Neuronal stem cell (in vitro differentiated cells): ENCODE data around the gene FRAS1.

ENCODE experiments used
- DNase-seq: peaks from one replicate; pipeline ENCODE4 v3.0.0-alpha.2; 2013; ENCODE audit warnings: low spot score
- H2AFZ ChIP-seq: one replicate; pipeline ENCODE4 v1.6.1; 2013; ENCODE audit warnings: mild to moderate bottlenecking, low read length, inconsistent platforms
- H2AK5ac ChIP-seq: 2 replicates; pipeline ENCODE4 v1.6.1; 2013; ENCODE audit warnings: low read depth, mild to moderate bottlenecking, inconsistent platforms, low read length, moderate library complexity, mixed read lengths
- H2BK120ac ChIP-seq: 2 replicates; pipeline ENCODE4 v1.6.1; 2013; ENCODE audit warnings: low read depth, mild to moderate bottlenecking, inconsistent platforms, low read length, moderate library complexity, mixed read lengths
- H2BK12ac ChIP-seq: one replicate; pipeline ENCODE4 v1.6.1; 2013; ENCODE audit warnings: low read length, inconsistent platforms
- H2BK15ac ChIP-seq: 2 replicates; pipeline ENCODE4 v1.6.1; 2013; ENCODE audit warnings: mild to moderate bottlenecking, low read length, inconsistent platforms, mixed read lengths
- H2BK5ac ChIP-seq: one replicate; pipeline ENCODE4 v1.6.1; 2013; ENCODE audit warnings: inconsistent platforms, mild to moderate bottlenecking, low read length, moderate library complexity
- H3K14ac ChIP-seq: one replicate; pipeline ENCODE4 v1.6.1; 2013; ENCODE audit warnings: low read length, inconsistent platforms
- H3K18ac ChIP-seq: 2 replicates; pipeline ENCODE4 v1.6.1; 2013; ENCODE audit warnings: low read length, inconsistent platforms
- H3K23ac ChIP-seq: 2 replicates; pipeline ENCODE4 v1.6.1; 2013; ENCODE audit warnings: low read depth, mild to moderate bottlenecking, mixed read lengths, low read length, inconsistent platforms; ENCODE audit not compliant: poor library complexity
- H3K27ac ChIP-seq: replicated peaks from 3 replicates; pipeline ENCODE4 v1.5.1; 2013; ENCODE audit warnings: low read length, inconsistent platforms
- H3K27me3 ChIP-seq, 3 experiments: 2 replicates each; pipeline ENCODE4 v1.6.1; 2013; ENCODE audit warnings: low read length in 3 of 3, mild to moderate bottlenecking in 2 of 3, inconsistent platforms in 1 of 3, low read depth in 1 of 3, mixed read lengths in 1 of 3, moderate library complexity in 1 of 3; ENCODE audit not compliant: control insufficient read depth in 3 of 3, insufficient read depth in 3 of 3
- H3K36me3 ChIP-seq, 2 donors: replicated peaks in 1 of 2; 2 replicates each; pipeline ENCODE4 v1.6.1; 2013; ENCODE audit warnings: low read length in 2 of 2; ENCODE audit not compliant: control insufficient read depth in 2 of 2, insufficient read depth in 2 of 2
- H3K4ac ChIP-seq: 2 replicates; pipeline ENCODE4 v1.6.1; 2013; ENCODE audit warnings: inconsistent platforms, mild to moderate bottlenecking, low read length, moderate library complexity
- H3K4me1 ChIP-seq, 2 donors: 1 replicate in 1 of 2; 2 replicates in 1 of 2; pipeline ENCODE4 v1.6.1; 2013; ENCODE audit warnings: low read length in 2 of 2, low read depth in 1 of 2; ENCODE audit not compliant: control insufficient read depth in 2 of 2, insufficient read depth in 1 of 2
- H3K4me2 ChIP-seq: one replicate; pipeline ENCODE4 v1.6.1; 2013; ENCODE audit warnings: mild to moderate bottlenecking, low read length, inconsistent platforms; ENCODE audit not compliant: insufficient read depth, poor library complexity, severe bottlenecking
- H3K4me3 ChIP-seq, 2 donors: 2 replicates each; pipeline ENCODE4 v1.5.1; 2013; ENCODE audit warnings: low read length in 2 of 2, mild to moderate bottlenecking in 2 of 2, inconsistent platforms in 1 of 2, moderate library complexity in 1 of 2
- H3K79me1 ChIP-seq: one replicate; pipeline ENCODE4 v1.6.1; 2013; ENCODE audit warnings: low read depth, mild to moderate bottlenecking, inconsistent platforms, low read length, moderate library complexity
- H3K9ac ChIP-seq: one replicate; pipeline ENCODE4 v1.6.1; 2013; ENCODE audit warnings: mild to moderate bottlenecking, low read depth, low read length, inconsistent platforms; ENCODE audit not compliant: poor library complexity
- H3K9me3 ChIP-seq, 2 donors: replicated peaks in 1 of 2; 2 replicates each; pipeline versions ENCODE3 to v1.6.1; 2013; ENCODE audit warnings: low read length in 2 of 2, mild to moderate bottlenecking in 2 of 2, inconsistent platforms in 1 of 2, low read depth in 1 of 2, mixed read lengths in 1 of 2, moderate library complexity in 1 of 2; ENCODE audit not compliant: control insufficient read depth in 2 of 2, insufficient read depth in 1 of 2
- H4K8ac ChIP-seq: one replicate; pipeline ENCODE4 v1.6.1; 2013; ENCODE audit warnings: low read depth, mild to moderate bottlenecking, inconsistent platforms, low read length, moderate library complexity
- H4K91ac ChIP-seq: one replicate; pipeline ENCODE4 v1.6.1; 2013; ENCODE audit warnings: low read length, low read depth, mild to moderate bottlenecking, inconsistent platforms; ENCODE audit not compliant: poor library complexity
- WGBS, 2 donors: extraction: QIAGEN DNeasy Blood & Tissue Kit; methylation state at CpG; one replicate each; pipeline ENCODE4 v1.1.7; 2013; ENCODE audit warnings: missing lambda C conversion rate in 2 of 2, mixed read lengths in 1 of 2; ENCODE audit not compliant: insufficient read length in 2 of 2, insufficient replicate concordance in 1 of 2; ENCODE audit errors: extremely low coverage in 2 of 2; 5-methylcytosine and 5-hydroxymethylcytosine counted together

Gene FRAS1

GRCh38 chr4:78519962-78520361 lies 462.8 kb downstream of the FRAS1 start:
- H3K4me1 ChIP-seq = no peaks in the 10 kb centered on the region
- H3K4me3 ChIP-seq = no peak overlapping the region
- no peak for DNase-seq
- H3K9ac ChIP-seq = no peak overlapping the region
- H3K18ac ChIP-seq = no peak overlapping the region
- no peak overlapping the region for H2AK5ac ChIP-seq
- H3K9me3 ChIP-seq = no peaks in the 10 kb centered on the region
- no peak overlapping the region for H4K91ac ChIP-seq
- no peaks in the 10 kb centered on the region for H3K27me3 ChIP-seq
- H2BK12ac ChIP-seq = no peak overlapping the region
- peaks cover 0 to 3% of the 10 kb centered on the region in 2 donors for H3K36me3 ChIP-seq
- no peak overlapping the region for H2BK15ac ChIP-seq
- H3K4me2 ChIP-seq = no peak overlapping the region
- H4K8ac ChIP-seq = no peak overlapping the region
- WGBS, 2 donors = 100% methylated on average over 1 of the region's 3 CpGs; no CpG with 5 or more reads in 1 of the 2 donors
- H2BK120ac ChIP-seq = no peak overlapping the region
- no peak overlapping the region for H3K27ac ChIP-seq
- H2BK5ac ChIP-seq = no peak overlapping the region
- no peak overlapping the region for H3K23ac ChIP-seq
- H3K14ac ChIP-seq = no peak overlapping the region
- H3K4ac ChIP-seq = no peak overlapping the region
- H2AFZ ChIP-seq = no peak overlapping the region
- H3K79me1 ChIP-seq = no peaks in the 10 kb centered on the region

GRCh38 chr4:78520808-78521226 lies 463.7 kb downstream of the FRAS1 start:
- Histone ChIP-seq H3K36me3 (peaks cover 0 to 2% of the 10 kb centered on the region in 2 donors), H3K9ac (no peak overlapping the region), H2BK120ac (no peak overlapping the region), H3K27ac (no peak overlapping the region), H3K9me3 (no peaks in the 10 kb centered on the region), H2AFZ (no peak overlapping the region), H2BK5ac (no peak overlapping the region), H3K4me2 (no peak overlapping the region), H3K79me1 (no peaks in the 10 kb centered on the region), H2BK15ac (no peak overlapping the region), H3K4me3 (no peak overlapping the region), H3K14ac (no peak overlapping the region), H3K18ac (no peak overlapping the region), H3K4ac (no peak overlapping the region), H3K4me1 (no peaks in the 10 kb centered on the region), H3K27me3 (no peaks in the 10 kb centered on the region), H2AK5ac (no peak overlapping the region), H3K23ac (no peak overlapping the region), H4K91ac (no peak overlapping the region), H2BK12ac (no peak overlapping the region), H4K8ac (no peak overlapping the region)
- DNase-seq = no peak
- WGBS, 2 donors = no CpG with 5 or more reads among the region's 3 CpGs

- H3K4ac ChIP-seq = no peak overlapping the region
- H3K36me3 ChIP-seq = peaks cover 0 to 1% of the 10 kb centered on the region in 2 donors
- H2BK15ac ChIP-seq = no peak overlapping the region
- WGBS, 2 donors = no CpG with 5 or more reads among the region's 1 CpG
- H3K23ac ChIP-seq = no peak overlapping the region
- no peak overlapping the region for H2AFZ ChIP-seq
- H4K8ac ChIP-seq = no peak overlapping the region
- no peak overlapping the region for H3K18ac ChIP-seq
- H2BK12ac ChIP-seq = no peak overlapping the region
- H3K27me3 ChIP-seq = no peaks in the 10 kb centered on the region
- no peak overlapping the region for H2BK5ac ChIP-seq
- no peak overlapping the region for H3K9ac ChIP-seq
- no peak overlapping the region for H3K27ac ChIP-seq
- no peaks in the 10 kb centered on the region for H3K4me1 ChIP-seq
- no peak overlapping the region for H2AK5ac ChIP-seq
- H3K4me3 ChIP-seq = no peak overlapping the region
- H2BK120ac ChIP-seq = no peak overlapping the region
- H3K79me1 ChIP-seq = no peaks in the 10 kb centered on the region
- no peak overlapping the region for H3K4me2 ChIP-seq
- H3K9me3 ChIP-seq = no peaks in the 10 kb centered on the region
- H4K91ac ChIP-seq = no peak overlapping the region
- no peak overlapping the region for H3K14ac ChIP-seq
- DNase-seq = no peak
These were observed 466.9 kb downstream of the FRAS1 start for GRCh38 chr4:78524009-78524408.

GRCh38 chr4:78525559-78525958 lies 468.4 kb downstream of the FRAS1 start:
- H2BK12ac ChIP-seq = no peak overlapping the region
- H2AK5ac ChIP-seq = no peak overlapping the region
- no peak for DNase-seq
- H2BK5ac ChIP-seq = no peak overlapping the region
- H3K27me3 ChIP-seq = no peaks in the 10 kb centered on the region
- H2BK15ac ChIP-seq = no peak overlapping the region
- no peaks in the 10 kb centered on the region for H3K9me3 ChIP-seq
- no peak overlapping the region for H3K4me3 ChIP-seq
- no peak overlapping the region for H3K27ac ChIP-seq
- H2BK120ac ChIP-seq = no peak overlapping the region
- H2AFZ ChIP-seq = no peak overlapping the region
- no peak overlapping the region for H4K8ac ChIP-seq
- H3K4me2 ChIP-seq = no peak overlapping the region
- H3K23ac ChIP-seq = no peak overlapping the region
- H3K18ac ChIP-seq = no peak overlapping the region
- no CpG with 5 or more reads among the region's 3 CpGs for WGBS, 2 donors
- peaks cover 0 to 1% of the 10 kb centered on the region in 2 donors for H3K36me3 ChIP-seq
- H3K79me1 ChIP-seq = no peaks in the 10 kb centered on the region
- no peak overlapping the region for H3K4ac ChIP-seq
- H3K9ac ChIP-seq = no peak overlapping the region
- H3K4me1 ChIP-seq = no peaks in the 10 kb centered on the region
- no peak overlapping the region for H3K14ac ChIP-seq
- no peak overlapping the region for H4K91ac ChIP-seq
